A673 (cell line): Measurements from ENCODE around the gene GNAQ.

Source experiments
- EZH2 ChIP-seq: fragments of 200-600 bp; sonication (generic); IDR thresholded peaks from 2 replicates; pipeline ENCODE4 v1.6.1; 2017; ENCODE audit warnings: borderline replicate concordance, low read depth, mild to moderate bottlenecking, mixed read lengths, antibody characterized with exemption, low read length; ENCODE audit not compliant: poor library complexity, severe bottlenecking
- TF ChIP-seq, protein P1 (sequence below): fragments of 300-800, 200-600 bp; sonication (generic); conservative IDR thresholded peaks from 2 replicates; pipeline ENCODE4 v1.5.1; 2017; ENCODE audit warnings: low read depth, mild to moderate bottlenecking, antibody characterized with exemption, low read length, moderate library complexity, mixed read lengths

DNA sequence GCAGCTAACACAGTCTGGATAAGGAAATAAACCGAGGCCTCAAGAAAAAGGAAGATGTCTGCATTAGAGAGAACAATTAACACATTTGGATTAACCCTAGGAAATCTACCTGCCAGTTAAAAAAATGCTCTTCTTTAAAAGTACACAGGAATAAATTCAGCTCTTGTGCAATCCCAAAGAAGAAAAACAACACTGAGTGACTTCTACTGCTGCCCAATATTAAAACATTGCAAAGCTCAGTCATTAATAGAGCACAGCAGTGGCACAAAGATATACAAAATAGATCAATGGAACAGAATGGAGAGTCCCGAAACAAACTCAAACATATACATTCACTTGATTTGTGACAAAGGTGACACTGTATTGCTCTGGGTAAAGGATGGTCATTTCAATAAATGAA is 119.7 kb downstream of the GNAQ start:
- TF ChIP-seq, protein P1, sequence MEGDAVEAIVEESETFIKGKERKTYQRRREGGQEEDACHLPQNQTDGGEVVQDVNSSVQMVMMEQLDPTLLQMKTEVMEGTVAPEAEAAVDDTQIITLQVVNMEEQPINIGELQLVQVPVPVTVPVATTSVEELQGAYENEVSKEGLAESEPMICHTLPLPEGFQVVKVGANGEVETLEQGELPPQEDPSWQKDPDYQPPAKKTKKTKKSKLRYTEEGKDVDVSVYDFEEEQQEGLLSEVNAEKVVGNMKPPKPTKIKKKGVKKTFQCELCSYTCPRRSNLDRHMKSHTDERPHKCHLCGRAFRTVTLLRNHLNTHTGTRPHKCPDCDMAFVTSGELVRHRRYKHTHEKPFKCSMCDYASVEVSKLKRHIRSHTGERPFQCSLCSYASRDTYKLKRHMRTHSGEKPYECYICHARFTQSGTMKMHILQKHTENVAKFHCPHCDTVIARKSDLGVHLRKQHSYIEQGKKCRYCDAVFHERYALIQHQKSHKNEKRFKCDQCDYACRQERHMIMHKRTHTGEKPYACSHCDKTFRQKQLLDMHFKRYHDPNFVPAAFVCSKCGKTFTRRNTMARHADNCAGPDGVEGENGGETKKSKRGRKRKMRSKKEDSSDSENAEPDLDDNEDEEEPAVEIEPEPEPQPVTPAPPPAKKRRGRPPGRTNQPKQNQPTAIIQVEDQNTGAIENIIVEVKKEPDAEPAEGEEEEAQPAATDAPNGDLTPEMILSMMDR: no peak
- no peak for TF ChIP-seq EZH2
